Right hindlimb (tissue), 1 donor: ENCODE measurements around the gene TRPM3.

Source experiments
- DNase-seq: peaks from one replicate; pipeline ENCODE4 v3.0.0-alpha.2; 2018

The TRPM3 gene

DNA sequence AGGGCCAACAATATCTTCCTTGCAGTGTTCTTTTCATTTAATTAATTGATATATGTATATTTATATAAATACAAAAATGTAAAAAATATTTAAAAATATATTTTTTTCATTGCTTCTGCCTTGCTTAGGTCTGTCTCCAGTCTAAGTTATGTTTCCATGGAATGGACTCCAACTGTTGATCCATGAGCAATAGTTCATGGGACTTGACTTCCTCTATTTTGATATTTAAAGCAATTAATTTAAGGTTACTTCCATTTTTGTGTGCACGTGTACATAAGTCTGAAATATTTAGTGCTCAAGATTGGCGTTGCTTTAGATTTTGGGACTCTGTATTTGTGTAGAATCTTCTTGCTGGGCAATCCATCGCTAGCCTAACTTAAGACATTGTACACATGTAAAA is 551.6 kb downstream of the TRPM3 start:
- no peak for DNase-seq

GRCh38 chr9:70569070-70569772 is 552.2 kb downstream of the TRPM3 start:
- DNase-seq = no peak

GRCh38 chr9:70567511-70567910 is 553.9 kb downstream of the TRPM3 start:
- no peak for DNase-seq

DNA sequence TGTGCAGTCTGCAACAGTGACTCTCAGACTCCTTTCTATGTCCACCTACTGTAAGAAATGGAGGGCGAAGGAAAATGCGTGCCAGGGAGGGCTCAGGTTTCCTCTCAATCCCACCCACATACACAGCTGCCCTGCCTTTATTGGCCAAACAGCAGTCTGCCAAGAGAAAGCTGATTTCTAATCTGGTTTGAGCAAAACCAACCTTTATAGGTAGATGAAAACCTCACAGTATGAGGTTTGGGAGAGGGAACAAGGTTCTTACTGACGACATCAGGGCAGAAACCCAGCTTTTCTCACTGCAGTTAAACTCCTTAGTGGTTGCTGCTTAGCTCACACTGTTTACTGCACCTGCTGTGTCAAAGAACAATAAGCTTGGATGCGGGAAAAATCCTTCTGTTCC is 554.7 kb downstream of the TRPM3 start:
- DNase-seq = peak; percentile 41

GRCh38 chr9:70566066-70566465 is 555.4 kb downstream of the TRPM3 start:
- no peak for DNase-seq

DNA sequence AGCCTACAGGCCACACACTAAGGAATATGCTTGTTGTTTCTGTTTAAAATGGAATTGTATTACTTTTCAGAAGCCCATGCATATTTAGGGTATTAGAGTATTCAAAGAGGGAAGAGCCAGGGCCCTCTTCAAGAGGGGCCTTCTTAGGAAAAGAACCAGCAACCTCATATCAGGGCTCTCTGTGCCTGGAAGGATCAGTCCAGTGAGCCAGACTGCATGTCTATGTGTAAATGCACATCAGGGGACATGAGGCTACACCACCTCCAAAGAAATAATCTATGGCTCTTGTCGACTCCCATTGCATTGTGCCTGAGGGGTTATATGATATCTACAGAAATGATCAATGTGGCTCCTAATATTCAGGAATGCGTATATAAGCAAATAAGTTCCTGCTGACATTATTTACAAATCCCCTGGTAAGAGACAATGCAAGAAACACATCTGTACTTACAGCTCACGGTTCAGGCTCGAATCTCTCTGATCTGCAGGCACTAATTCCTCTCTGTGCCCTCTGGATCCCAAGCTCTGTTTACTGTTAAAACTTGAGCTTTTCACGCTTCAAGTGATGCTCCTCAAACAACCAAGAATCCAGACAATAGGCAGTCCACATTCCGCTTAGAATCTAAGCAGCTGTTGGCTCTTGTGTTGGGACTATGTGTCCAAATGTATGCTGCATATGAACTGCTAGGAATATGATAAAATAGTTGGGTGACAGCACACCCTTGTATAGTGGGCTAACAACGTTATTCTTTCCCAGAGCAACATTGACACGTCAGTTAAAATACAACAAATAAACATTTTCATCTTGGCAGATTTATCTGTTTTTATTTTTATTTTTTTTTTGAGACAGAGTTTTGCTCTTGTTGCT is 556.7 kb downstream of the TRPM3 start:
- no peak for DNase-seq

GRCh38 chr9:70563431-70564204 is 557.8 kb downstream of the TRPM3 start:
- DNase-seq = no peak

DNA sequence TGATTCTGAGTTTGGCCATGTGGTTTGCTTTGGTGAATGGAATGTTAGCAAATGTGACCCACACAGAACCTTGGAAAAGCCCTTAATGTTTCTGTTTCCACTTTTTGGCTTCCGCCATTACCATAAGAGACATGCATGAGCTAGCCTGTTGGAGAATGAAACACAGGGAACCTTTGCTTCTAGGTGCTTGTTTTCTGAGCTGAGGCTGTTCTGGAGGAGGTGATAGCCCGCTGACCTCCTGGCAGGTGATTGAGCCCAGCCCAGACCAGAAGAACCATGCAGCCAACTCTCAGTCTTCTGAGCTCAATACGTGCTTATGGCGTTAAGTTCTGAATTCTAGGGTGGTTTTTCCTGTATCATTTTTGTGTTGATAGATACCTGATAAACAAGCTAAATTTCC is 558.4 kb downstream of the TRPM3 start:
- no peak for DNase-seq

GRCh38 chr9:70561786-70562395 is 559.5 kb downstream of the TRPM3 start:
- DNase-seq = no peak

GRCh38 chr9:70561111-70561510 is 560.3 kb downstream of the TRPM3 start:
- DNase-seq = no peak

GRCh38 chr9:70559102-70559501 is 562.3 kb downstream of the TRPM3 start:
- no peak for DNase-seq

GRCh38 chr9:70557661-70558369 is 563.6 kb downstream of the TRPM3 start:
- DNase-seq = no peak

DNA sequence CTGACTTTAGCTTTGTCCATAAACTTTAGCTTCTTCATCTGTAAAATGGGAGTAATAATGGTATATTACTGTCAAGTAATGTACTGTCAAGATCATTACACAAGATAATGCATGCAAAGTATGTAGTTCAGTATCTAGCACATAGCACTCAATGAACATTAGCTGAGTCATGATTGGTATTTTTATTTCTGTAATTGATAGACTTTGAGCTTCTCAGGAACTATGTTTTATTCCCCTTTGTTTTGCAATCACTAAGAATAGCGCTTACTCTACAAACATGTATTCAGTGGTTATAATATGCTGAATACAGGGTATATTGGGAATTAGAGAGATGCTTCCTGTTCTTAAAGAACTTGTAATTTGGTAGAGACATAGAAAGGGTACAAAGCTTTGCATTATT is 564.6 kb downstream of the TRPM3 start:
- DNase-seq = no peak

GRCh38 chr9:70554881-70555280 is 566.5 kb downstream of the TRPM3 start:
- no peak for DNase-seq

DNA sequence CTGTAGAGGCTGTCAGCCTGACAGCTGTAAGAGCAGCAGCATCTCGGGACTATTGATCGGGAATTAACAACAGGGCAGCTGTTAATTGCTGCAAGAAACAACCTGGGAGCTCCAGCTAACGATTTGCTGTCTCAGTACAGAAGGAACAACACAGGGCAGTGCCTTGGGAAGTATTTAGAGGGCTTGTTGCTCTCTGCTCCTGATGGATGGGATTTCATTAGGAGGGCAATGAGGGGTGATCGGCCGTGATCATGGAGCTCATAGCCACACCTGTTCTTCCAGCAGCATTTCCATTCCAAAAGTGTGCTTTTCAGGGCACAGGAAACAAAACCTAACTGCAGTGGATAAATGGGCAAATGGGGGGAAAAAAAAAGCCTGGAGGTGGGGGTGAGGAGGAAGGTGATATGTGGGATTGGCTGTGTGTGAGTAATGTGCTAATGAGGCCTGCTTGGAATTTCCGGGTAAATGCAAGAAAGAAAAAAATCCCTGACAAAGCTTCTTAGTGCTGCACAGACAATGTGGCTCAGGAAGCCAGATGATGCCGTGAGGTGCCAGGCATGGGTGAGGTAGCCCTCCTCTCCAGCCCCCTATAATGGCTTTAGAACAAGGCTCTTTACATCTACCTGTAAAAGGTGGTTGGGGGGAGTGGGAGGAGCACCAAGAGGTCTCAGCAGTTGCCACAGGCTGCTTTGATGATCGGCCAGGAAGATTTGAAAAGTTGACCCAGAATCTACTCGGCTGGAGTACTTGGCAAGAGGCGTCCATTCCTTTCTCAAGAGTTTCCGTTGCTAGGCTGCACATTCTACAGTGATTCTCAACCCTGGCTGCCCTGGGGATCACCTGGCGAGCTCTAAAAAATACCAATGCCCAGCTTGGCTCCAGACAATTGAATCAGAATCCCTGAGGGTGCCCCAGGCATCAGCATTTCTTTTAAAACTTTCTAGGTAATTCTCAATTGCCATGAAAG is 567.4 kb downstream of the TRPM3 start:
- DNase-seq = peak; percentile 62

DNA sequence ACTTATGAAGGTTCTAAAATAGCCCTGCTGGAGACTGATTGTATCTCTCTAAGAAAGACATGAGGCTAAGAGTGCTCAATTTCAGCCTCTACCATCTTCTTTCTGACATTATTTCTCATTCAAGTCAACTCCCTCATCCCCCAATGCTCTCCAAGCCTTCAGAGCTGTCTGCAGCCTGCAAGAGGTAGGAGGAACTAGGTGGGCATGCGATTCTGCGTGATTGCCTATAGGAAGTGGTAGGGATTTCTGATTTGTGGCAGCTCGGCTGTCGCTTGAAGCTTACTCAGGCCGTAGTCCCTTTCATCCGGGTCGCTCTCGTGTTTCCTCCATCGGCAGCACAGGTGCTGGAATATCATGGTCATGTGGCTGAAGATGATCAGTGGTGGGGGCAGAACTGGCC is 568.9 kb downstream of the TRPM3 start:
- DNase-seq = no peak

GRCh38 chr9:70551801-70552200 is 569.6 kb downstream of the TRPM3 start:
- no peak for DNase-seq

DNA sequence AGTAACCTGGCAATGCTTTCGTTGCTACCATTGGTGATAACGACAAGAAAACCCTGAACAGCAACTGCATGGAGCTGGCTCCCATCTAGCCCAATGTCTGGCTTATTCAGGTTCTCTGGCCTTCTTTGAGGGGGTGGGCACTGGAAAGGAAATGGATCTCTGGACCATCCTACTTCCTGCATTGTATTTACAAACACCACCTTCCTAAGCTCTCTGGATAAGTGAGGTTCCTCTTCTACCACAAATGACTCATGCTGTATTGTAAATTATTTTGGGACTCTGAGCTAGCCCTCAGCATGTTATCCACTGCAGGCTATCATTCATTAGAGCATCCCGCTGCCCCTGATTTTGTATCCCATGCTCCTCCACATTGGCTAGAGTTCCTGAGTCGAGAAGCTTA is 570.0 kb downstream of the TRPM3 start:
- no peak for DNase-seq

GRCh38 chr9:70549926-70550325 is 571.5 kb downstream of the TRPM3 start:
- DNase-seq = no peak

DNA sequence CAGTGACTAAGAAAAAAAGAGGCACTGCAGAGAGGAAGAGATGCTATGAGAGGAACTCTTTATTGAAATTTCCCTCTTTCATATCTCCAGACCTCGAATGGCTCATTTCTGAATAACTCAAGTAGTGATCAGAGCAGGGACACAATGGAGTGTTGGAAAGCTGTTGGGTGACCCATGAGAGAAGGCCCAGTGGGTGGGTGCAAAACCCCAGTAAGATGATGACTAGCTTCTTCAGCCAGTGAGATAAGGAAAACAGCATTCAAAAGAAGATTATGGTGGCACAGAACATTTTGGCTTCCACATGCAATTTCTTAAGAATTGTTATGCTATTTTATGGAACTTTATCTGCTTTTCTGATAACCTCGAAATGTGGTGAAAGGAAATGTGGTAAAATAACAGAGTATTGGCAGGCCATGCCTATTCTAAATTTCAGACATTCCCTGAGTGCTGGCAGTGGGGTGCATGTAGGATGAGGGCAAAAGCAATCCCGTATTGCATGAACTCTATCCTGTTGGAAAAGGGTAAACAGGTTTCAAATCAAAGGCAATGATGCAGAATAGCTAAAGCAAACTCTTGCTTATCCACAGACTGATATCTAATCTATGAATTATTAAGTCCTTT is 579.0 kb downstream of the TRPM3 start:
- DNase-seq = no peak

DNA sequence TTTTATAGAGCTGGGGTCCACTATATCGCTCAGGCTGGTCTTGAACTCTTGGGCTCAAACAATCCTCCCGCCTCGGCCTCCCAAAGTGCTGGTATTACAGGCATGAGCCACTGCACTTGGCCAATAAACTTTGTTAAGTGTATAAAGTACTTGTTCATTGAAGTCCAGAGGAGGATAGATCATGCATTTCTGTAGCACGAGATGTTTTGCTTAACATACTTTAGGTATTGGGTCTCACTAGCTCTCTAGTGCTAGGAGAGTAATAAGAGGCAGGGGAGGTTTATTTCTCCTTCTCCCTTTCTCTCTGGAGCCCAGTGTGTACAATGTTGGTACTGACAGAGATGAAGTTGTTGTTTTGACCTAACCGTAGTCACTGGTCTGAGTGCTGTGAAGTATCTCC is 581.4 kb downstream of the TRPM3 start:
- no peak for DNase-seq
